Measurements from ENCODE around the gene FEM1B.

GRCh38 chr15:68252925-68253534 lies 24.5 kb upstream of the FEM1B start:
- TF ChIP-seq CTCF (IDR thresholded peaks at IDR 0.05), result peak; percentile 96
- no peak for TF ChIP-seq BCL3 (IDR thresholded peaks at IDR 0.05)
- peak; percentile 47; the same call in 1 of the 2 replicates for TF ChIP-seq USF2 (IDR thresholded peaks at IDR 0.05)
- TF ChIP-seq EP300 (IDR thresholded peaks at IDR 0.05), result no peak
- no peak for TF ChIP-seq POLR2A (IDR thresholded peaks at IDR 0.05; ENCODE audit: low read length)
- 0 out of 2 replicates have a peak, but pooled peaks have one; percentile 31 for TF ChIP-seq MAX (IDR thresholded peaks at IDR 0.05)
- TF ChIP-seq NPAS2 (CRISPR knock-in tag; IDR thresholded peaks at IDR 0.05; ENCODE audit: borderline replicate concordance), result no peak
- TF ChIP-seq GATA3 (IDR thresholded peaks at IDR 0.05; ENCODE audit: borderline replicate concordance), result no peak
- no peak for TF ChIP-seq CHD2 (IDR thresholded peaks at IDR 0.05; ENCODE audit: low read length, partially characterized antibody)
- TF ChIP-seq HOXB5 (CRISPR knock-in tag; IDR thresholded peaks at IDR 0.05), result no peak
- TF ChIP-seq JUN (IDR thresholded peaks at IDR 0.05), result no peak
- TF ChIP-seq REST (IDR thresholded peaks at IDR 0.05), result no peak
- TF ChIP-seq RNF2 (IDR thresholded peaks at IDR 0.05; ENCODE audit: borderline replicate concordance, low read depth), result no peak
